ENCODE measurements around the gene RBCK1. TPM values are rescaled to one million over a fixed set of nuclear protein-coding genes. Genes with fewer than 3 reads are reported as not detected.

The RBCK1 gene
- total RNA-seq, 1 donor from 2014 or later = 128 TPM

- intact Hi-C loops (cut with micrococcal nuclease) = no loop called here
- H3K27ac Mint-ChIP-seq = peak overlapping the region; percentile 72
- H3K9me3 Mint-ChIP-seq = no peaks in the 10 kb centered on the region
- peaks cover 27% of the 10 kb centered on the region for H3K4me1 Mint-ChIP-seq
- peaks cover 65% of the 10 kb centered on the region for H3K36me3 Mint-ChIP-seq (ENCODE audit: low read depth)
- no peak overlapping the region for H3K4me3 Mint-ChIP-seq
- no peaks in the 10 kb centered on the region for H3K27me3 Mint-ChIP-seq
- no peak for DNase-seq
Observed at GRCh38 chr20:421685-422250, 13.7 kb downstream of the RBCK1 start.

GRCh38 chr20:426566-426965, 18.5 kb downstream of the RBCK1 start:
- Mint-ChIP-seq H3K4me1 (peaks cover 40% of the 10 kb centered on the region), H3K4me3 (no peak overlapping the region), H3K27ac (peak overlapping the region; percentile 23), H3K9me3 (no peaks in the 10 kb centered on the region), H3K36me3 (ENCODE audit: low read depth) (peaks cover 79% of the 10 kb centered on the region), H3K27me3 (no peaks in the 10 kb centered on the region)
- DNase-seq = no peak
- intact Hi-C loops (cut with micrococcal nuclease) = no loop called here

GRCh38 chr20:427401-427800, 19.3 kb downstream of the RBCK1 start:
- Mint-ChIP-seq H3K9me3 (no peaks in the 10 kb centered on the region), H3K4me3 (no peak overlapping the region), H3K36me3 (ENCODE audit: low read depth) (peaks cover 72% of the 10 kb centered on the region), H3K27ac (peak overlapping the region; percentile 34), H3K4me1 (peaks cover 40% of the 10 kb centered on the region), H3K27me3 (no peaks in the 10 kb centered on the region)
- intact Hi-C loops (cut with micrococcal nuclease) = no loop called here
- no peak for DNase-seq

- peak overlapping the region; percentile 71 for H3K27ac Mint-ChIP-seq
Observed at GRCh38 chr20:427849-428657, 20.0 kb downstream of the RBCK1 start.

GRCh38 chr20:428658-429200, 20.6 kb downstream of the RBCK1 start:
- H3K4me3 Mint-ChIP-seq = no peak overlapping the region
- peak overlapping the region; percentile 71 for H3K27ac Mint-ChIP-seq
- H3K27me3 Mint-ChIP-seq = no peaks in the 10 kb centered on the region
- DNase-seq = no peak
- no peaks in the 10 kb centered on the region for H3K9me3 Mint-ChIP-seq
- H3K4me1 Mint-ChIP-seq = peaks cover 50% of the 10 kb centered on the region
- intact Hi-C loops (cut with micrococcal nuclease) = no loop called here
- peaks cover 73% of the 10 kb centered on the region for H3K36me3 Mint-ChIP-seq (ENCODE audit: low read depth)

More at GRCh38 chr20:427849-428657, 20.0 kb downstream of the RBCK1 start:
- Mint-ChIP-seq H3K9me3 (no peaks in the 10 kb centered on the region), H3K4me3 (no peak overlapping the region), H3K27me3 (no peaks in the 10 kb centered on the region), H3K36me3 (ENCODE audit: low read depth) (peaks cover 68% of the 10 kb centered on the region), H3K4me1 (peaks cover 45% of the 10 kb centered on the region)
- DNase-seq = no peak
- intact Hi-C loops (cut with micrococcal nuclease) = no loop called here

- H3K27me3 Mint-ChIP-seq = no peaks in the 10 kb centered on the region
- intact Hi-C loops (cut with micrococcal nuclease) = no loop called here
- DNase-seq = no peak
- peaks cover 74% of the 10 kb centered on the region for H3K36me3 Mint-ChIP-seq (ENCODE audit: low read depth)
- no peak overlapping the region for H3K4me3 Mint-ChIP-seq
- no peaks in the 10 kb centered on the region for H3K9me3 Mint-ChIP-seq
- H3K4me1 Mint-ChIP-seq = peaks cover 57% of the 10 kb centered on the region
- peak overlapping the region; percentile 97 for H3K27ac Mint-ChIP-seq
Observed at GRCh38 chr20:430091-430999, 22.2 kb downstream of the RBCK1 start.

- Mint-ChIP-seq H3K9me3 (no peaks in the 10 kb centered on the region), H3K27ac (peak overlapping the region; percentile 97), H3K36me3 (ENCODE audit: low read depth) (peaks cover 76% of the 10 kb centered on the region), H3K27me3 (no peaks in the 10 kb centered on the region), H3K4me1 (peaks cover 62% of the 10 kb centered on the region), H3K4me3 (peak overlapping the region; percentile 70)
- intact Hi-C loops (cut with micrococcal nuclease) = no loop called here
- peak; percentile 75 for DNase-seq
Observed at GRCh38 chr20:431012-431904, 23.2 kb downstream of the RBCK1 start.

GRCh38 chr20:432208-432607, 24.1 kb downstream of the RBCK1 start:
- no peaks in the 10 kb centered on the region for H3K27me3 Mint-ChIP-seq
- peaks cover 76% of the 10 kb centered on the region for H3K36me3 Mint-ChIP-seq (ENCODE audit: low read depth)
- H3K9me3 Mint-ChIP-seq = no peaks in the 10 kb centered on the region
- H3K4me3 Mint-ChIP-seq = peak overlapping the region; percentile 78
- intact Hi-C loops (cut with micrococcal nuclease) = loop anchor here (2.0 kb wide), 3 partner anchors 47 to 77 kb away; no protein-coding TSS in a partner anchor
- no peak for DNase-seq
- H3K4me1 Mint-ChIP-seq = peaks cover 60% of the 10 kb centered on the region
- peak overlapping the region; percentile 97 for H3K27ac Mint-ChIP-seq

GRCh38 chr20:432677-433299, 24.7 kb downstream of the RBCK1 start:
- peak overlapping the region; percentile 78 for H3K4me3 Mint-ChIP-seq
- H3K27ac Mint-ChIP-seq = peak overlapping the region; percentile 97
- H3K36me3 Mint-ChIP-seq (ENCODE audit: low read depth) = peaks cover 75% of the 10 kb centered on the region
- DNase-seq = no peak
- H3K4me1 Mint-ChIP-seq = peaks cover 60% of the 10 kb centered on the region
- no peaks in the 10 kb centered on the region for H3K9me3 Mint-ChIP-seq
- H3K27me3 Mint-ChIP-seq = no peaks in the 10 kb centered on the region
- intact Hi-C loops (cut with micrococcal nuclease) = loop anchor here (1.0 to 2.0 kb wide), 5 partner anchors 24 to 78 kb away; partner anchors contain the start of genes RBCK1 and TBC1D20

- intact Hi-C loops (cut with micrococcal nuclease) = loop anchor here (1.0 to 2.0 kb wide), 5 partner anchors 25 to 79 kb away; partner anchors contain the start of genes RBCK1 and TBC1D20
- Mint-ChIP-seq H3K4me1 (peaks cover 65% of the 10 kb centered on the region), H3K27me3 (no peaks in the 10 kb centered on the region), H3K27ac (peak overlapping the region; percentile 97), H3K4me3 (peak overlapping the region; percentile 78), H3K9me3 (no peaks in the 10 kb centered on the region), H3K36me3 (ENCODE audit: low read depth) (peaks cover 75% of the 10 kb centered on the region)
- peak; percentile 87 for DNase-seq
Observed at GRCh38 chr20:433300-433975, 25.3 kb downstream of the RBCK1 start.

- Mint-ChIP-seq H3K9me3 (no peaks in the 10 kb centered on the region), H3K27me3 (no peaks in the 10 kb centered on the region), H3K4me3 (peak overlapping the region; percentile 78), H3K36me3 (ENCODE audit: low read depth) (peaks cover 77% of the 10 kb centered on the region), H3K4me1 (peaks cover 73% of the 10 kb centered on the region), H3K27ac (peak overlapping the region; percentile 97)
- DNase-seq = no peak
- intact Hi-C loops (cut with micrococcal nuclease) = no loop called here
Observed at GRCh38 chr20:434221-434620, 26.1 kb downstream of the RBCK1 start.

Data from activated CD4-positive, alpha-beta T cell treated with anti-CD3 and anti-CD28 coated beads, Interleukin-2, amount 10 ng/mL, durations not matched to agents 24 days and 14 days (primary cell).